DND-41 (cell line): ENCODE results near the gene SHROOM1.

Source experiments
- ATAC-seq: fragments of 200-7000 bp; cut with Tn5 transposase; 3 replicates; pipeline ENCODE4 v1.9.1; 2021; ENCODE audit warnings: low read depth; ENCODE audit not compliant: insufficient read depth
- DNase-seq: peaks from one replicate; pipeline ENCODE4 v3.0.0-alpha.2; 2020
- H2AFZ ChIP-seq: 2 replicates; pipeline ENCODE4 v1.6.0; 2012; ENCODE audit warnings: low read depth, low read length
- H3K27ac ChIP-seq: 2 replicates; pipeline ENCODE4 v1.5.1; 2012; ENCODE audit warnings: low read length, inconsistent platforms
- H3K27me3 ChIP-seq: fragments of 200-600 bp; sonication (generic); 2 replicates; pipeline ENCODE4 v1.6.0; 2012; ENCODE audit warnings: low read length, mild to moderate bottlenecking, inconsistent platforms; ENCODE audit not compliant: insufficient read depth, poor library complexity
- H3K36me3 ChIP-seq: 2 replicates; pipeline ENCODE4 v1.5.1; 2012; ENCODE audit warnings: low read length, inconsistent platforms; ENCODE audit not compliant: insufficient read depth
- H3K4me1 ChIP-seq: 2 replicates; pipeline ENCODE4 v1.5.1; 2012; ENCODE audit warnings: mild to moderate bottlenecking, low read length; ENCODE audit not compliant: insufficient read depth
- H3K4me2 ChIP-seq: 2 replicates; pipeline ENCODE4 v1.6.0; 2012; ENCODE audit warnings: mild to moderate bottlenecking, moderate library complexity, low read length, inconsistent platforms; ENCODE audit not compliant: insufficient read depth
- H3K4me3 ChIP-seq, 2 experiments: fragments of 200-600 bp in 1 of 2; shearing (Covaris generic) in 1 of 2; 2 replicates each; pipeline ENCODE4 v1.5.1; 2012 to 2016; ENCODE audit warnings: inconsistent platforms in 2 of 2, low read length in 2 of 2, mild to moderate bottlenecking in 2 of 2, low read depth in 1 of 2, moderate library complexity in 1 of 2
- H3K79me2 ChIP-seq: 2 replicates; pipeline ENCODE4 v1.6.0; 2012; ENCODE audit warnings: low read length, inconsistent platforms; ENCODE audit not compliant: insufficient read depth
- H3K9ac ChIP-seq: 2 replicates; pipeline ENCODE4 v1.6.0; 2012; ENCODE audit warnings: low read depth, mild to moderate bottlenecking, inconsistent platforms, low read length, moderate library complexity
- H3K9me3 ChIP-seq: 2 replicates; pipeline ENCODE4 v1.5.1; 2012; ENCODE audit warnings: low read length, moderate library complexity, mild to moderate bottlenecking, inconsistent platforms; ENCODE audit not compliant: insufficient read depth, severe bottlenecking
- H4K20me1 ChIP-seq: 2 replicates; pipeline ENCODE4 v1.6.0; 2012; ENCODE audit warnings: low read length; ENCODE audit not compliant: insufficient read depth
- EZH2 ChIP-seq: IDR thresholded peaks from 3 replicates; pipeline ENCODE4 v1.6.1; 2012; ENCODE audit warnings: borderline replicate concordance, low read depth, mild to moderate bottlenecking, moderate library complexity, low read length, inconsistent platforms; ENCODE audit not compliant: severe bottlenecking
- TF ChIP-seq, protein P1 (sequence below): IDR thresholded peaks from 2 replicates; pipeline ENCODE4 v1.5.1; 2012; ENCODE audit warnings: borderline replicate concordance, low read length, moderate library complexity, mild to moderate bottlenecking; ENCODE audit not compliant: poor library complexity, severe bottlenecking; ENCODE audit errors: extremely low read depth

The SHROOM1 gene

GRCh38 chr5:132868754-132869153 lies 38.3 kb upstream of the SHROOM1 start:
- H4K20me1 ChIP-seq, result peaks cover 14% of the 10 kb centered on the region
- H3K4me2 ChIP-seq, result no peak overlapping the region
- no peak for DNase-seq
- H3K4me3 ChIP-seq, result no peak overlapping the region
- H2AFZ ChIP-seq, result no peak overlapping the region
- H3K36me3 ChIP-seq, result peaks cover 54% of the 10 kb centered on the region
- H3K27me3 ChIP-seq, result no peaks in the 10 kb centered on the region
- no peaks in the 10 kb centered on the region for H3K9me3 ChIP-seq
- no peak for TF ChIP-seq EZH2
- TF ChIP-seq, protein P1, sequence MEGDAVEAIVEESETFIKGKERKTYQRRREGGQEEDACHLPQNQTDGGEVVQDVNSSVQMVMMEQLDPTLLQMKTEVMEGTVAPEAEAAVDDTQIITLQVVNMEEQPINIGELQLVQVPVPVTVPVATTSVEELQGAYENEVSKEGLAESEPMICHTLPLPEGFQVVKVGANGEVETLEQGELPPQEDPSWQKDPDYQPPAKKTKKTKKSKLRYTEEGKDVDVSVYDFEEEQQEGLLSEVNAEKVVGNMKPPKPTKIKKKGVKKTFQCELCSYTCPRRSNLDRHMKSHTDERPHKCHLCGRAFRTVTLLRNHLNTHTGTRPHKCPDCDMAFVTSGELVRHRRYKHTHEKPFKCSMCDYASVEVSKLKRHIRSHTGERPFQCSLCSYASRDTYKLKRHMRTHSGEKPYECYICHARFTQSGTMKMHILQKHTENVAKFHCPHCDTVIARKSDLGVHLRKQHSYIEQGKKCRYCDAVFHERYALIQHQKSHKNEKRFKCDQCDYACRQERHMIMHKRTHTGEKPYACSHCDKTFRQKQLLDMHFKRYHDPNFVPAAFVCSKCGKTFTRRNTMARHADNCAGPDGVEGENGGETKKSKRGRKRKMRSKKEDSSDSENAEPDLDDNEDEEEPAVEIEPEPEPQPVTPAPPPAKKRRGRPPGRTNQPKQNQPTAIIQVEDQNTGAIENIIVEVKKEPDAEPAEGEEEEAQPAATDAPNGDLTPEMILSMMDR, result no peak
- H3K4me1 ChIP-seq, result peaks cover 24% of the 10 kb centered on the region
- peaks cover 23% of the 10 kb centered on the region for H3K79me2 ChIP-seq
- H3K27ac ChIP-seq, result no peak overlapping the region
- no peak overlapping the region for H3K9ac ChIP-seq
- no peak for ATAC-seq

- peaks cover 12% of the 10 kb centered on the region for H4K20me1 ChIP-seq
- TF ChIP-seq, protein P1, result no peak
- TF ChIP-seq EZH2, result no peak
- H3K27ac ChIP-seq, result peak overlapping the region; percentile 90
- no peaks in the 10 kb centered on the region for H3K9me3 ChIP-seq
- H3K79me2 ChIP-seq, result peaks cover 23% of the 10 kb centered on the region
- H3K27me3 ChIP-seq, result no peaks in the 10 kb centered on the region
- ATAC-seq, result no peak; the same call in 2 of the 3 replicates
- H3K4me3 ChIP-seq, result peak overlapping the region; percentile 68 to 85
- peak overlapping the region; percentile 95 for H2AFZ ChIP-seq
- no peak for DNase-seq
- peaks cover 39% of the 10 kb centered on the region for H3K36me3 ChIP-seq
- H3K4me1 ChIP-seq, result peaks cover 24% of the 10 kb centered on the region
- peak overlapping the region; percentile 77 for H3K4me2 ChIP-seq
- peak overlapping the region; percentile 80 for H3K9ac ChIP-seq
These were observed 36.6 kb upstream of the SHROOM1 start for GRCh38 chr5:132867046-132867451.

- H3K4me2 ChIP-seq, result peak within 1 kb of the TSS; percentile 77
- peaks cover 11% of the 10 kb centered on the region; the same call in 1 of the 2 replicates for H4K20me1 ChIP-seq
- peak; percentile 94 for DNase-seq
- H3K9ac ChIP-seq, result peak within 1 kb of the TSS; percentile 80
- peak within 1 kb of the TSS; percentile 90 for H3K27ac ChIP-seq
- peaks cover 24% of the 10 kb centered on the region for H3K4me1 ChIP-seq
- H2AFZ ChIP-seq, result peak within 1 kb of the TSS; percentile 95
- peaks cover 33% of the 10 kb centered on the region for H3K36me3 ChIP-seq
- H3K27me3 ChIP-seq, result no peaks in the 10 kb centered on the region
- H3K79me2 ChIP-seq, result peaks cover 23% of the 10 kb centered on the region
- TF ChIP-seq, protein P1, result peak; percentile 39
- TF ChIP-seq EZH2, result no peak
- ATAC-seq, result peak; percentile 97
- H3K9me3 ChIP-seq, result no peaks in the 10 kb centered on the region
- H3K4me3 ChIP-seq, result peak within 1 kb of the TSS; percentile 68 to 85
These were observed 36.0 kb upstream of the SHROOM1 start, which contains the start of the genes GDF9 and UQCRQ for GRCh38 chr5:132866342-132867045. GDF9 (minus strand) TSS chr5:132866469; CDS start chr5:132864533, 1,936 bp downstream. UQCRQ (plus strand) TSS chr5:132866642; CDS start chr5:132866882, 240 bp downstream.
